Neural crest cell (in vitro differentiated cells): ENCODE results near the gene SPCS3. TPM values are rescaled to one million over a fixed set of nuclear protein-coding genes. Genes with fewer than 3 reads are reported as not detected.

Source experiments
- DNase-seq: peaks from one replicate; pipeline ENCODE4 v3.0.0; 2021; ENCODE audit warnings: low read depth, mixed read lengths, low spot score
- H3K27ac Mint-ChIP-seq: one replicate; pipeline ENCODE4 v1.8.0; 2021; ENCODE audit warnings: mild to moderate bottlenecking, mixed read lengths; ENCODE audit not compliant: unreplicated experiment
- H3K27me3 Mint-ChIP-seq: 2 replicates; pipeline ENCODE4 v1.8.0; 2021; ENCODE audit warnings: low read depth, mild to moderate bottlenecking, mixed read lengths
- H3K36me3 Mint-ChIP-seq: 2 replicates; pipeline ENCODE4 v1.8.0; 2021; ENCODE audit warnings: low read depth, mild to moderate bottlenecking, mixed read lengths
- H3K4me1 Mint-ChIP-seq: 2 replicates; pipeline ENCODE4 v1.8.0; 2021; ENCODE audit warnings: mixed read lengths
- H3K4me3 Mint-ChIP-seq: one replicate; pipeline ENCODE4 v1.8.0; 2021; ENCODE audit warnings: mild to moderate bottlenecking, mixed read lengths
- H3K9me3 Mint-ChIP-seq: 2 replicates; pipeline ENCODE4 v1.8.0; 2021; ENCODE audit warnings: mixed read lengths
- total RNA-seq: library from RNA; stranded (reverse); gene quantifications from 2 replicates; pipeline ENCODE4 v1.2.1, GENCODE V29; 2021
- TF ChIP-seq, protein P1 (sequence below): fragments of 200-600 bp; sonication (generic); conservative IDR thresholded peaks from 2 replicates; pipeline ENCODE4 v1.5.0; 2021; ENCODE audit warnings: antibody characterized with exemption, mild to moderate bottlenecking

SPCS3 gene
- total RNA-seq, 1 donor from 2014 or later, result 108 TPM

GRCh38 chr4:176306837-176307665, 12.7 kb upstream of the SPCS3 start:
- Mint-ChIP-seq H3K4me1 (no peaks in the 10 kb centered on the region), H3K4me3 (no peak overlapping the region), H3K27ac (no peak overlapping the region), H3K9me3 (no peaks in the 10 kb centered on the region), H3K27me3 (no peaks in the 10 kb centered on the region), H3K36me3 (no peaks in the 10 kb centered on the region)
- no peak for DNase-seq
- TF ChIP-seq, protein P1, sequence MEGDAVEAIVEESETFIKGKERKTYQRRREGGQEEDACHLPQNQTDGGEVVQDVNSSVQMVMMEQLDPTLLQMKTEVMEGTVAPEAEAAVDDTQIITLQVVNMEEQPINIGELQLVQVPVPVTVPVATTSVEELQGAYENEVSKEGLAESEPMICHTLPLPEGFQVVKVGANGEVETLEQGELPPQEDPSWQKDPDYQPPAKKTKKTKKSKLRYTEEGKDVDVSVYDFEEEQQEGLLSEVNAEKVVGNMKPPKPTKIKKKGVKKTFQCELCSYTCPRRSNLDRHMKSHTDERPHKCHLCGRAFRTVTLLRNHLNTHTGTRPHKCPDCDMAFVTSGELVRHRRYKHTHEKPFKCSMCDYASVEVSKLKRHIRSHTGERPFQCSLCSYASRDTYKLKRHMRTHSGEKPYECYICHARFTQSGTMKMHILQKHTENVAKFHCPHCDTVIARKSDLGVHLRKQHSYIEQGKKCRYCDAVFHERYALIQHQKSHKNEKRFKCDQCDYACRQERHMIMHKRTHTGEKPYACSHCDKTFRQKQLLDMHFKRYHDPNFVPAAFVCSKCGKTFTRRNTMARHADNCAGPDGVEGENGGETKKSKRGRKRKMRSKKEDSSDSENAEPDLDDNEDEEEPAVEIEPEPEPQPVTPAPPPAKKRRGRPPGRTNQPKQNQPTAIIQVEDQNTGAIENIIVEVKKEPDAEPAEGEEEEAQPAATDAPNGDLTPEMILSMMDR, result no peak

DNA sequence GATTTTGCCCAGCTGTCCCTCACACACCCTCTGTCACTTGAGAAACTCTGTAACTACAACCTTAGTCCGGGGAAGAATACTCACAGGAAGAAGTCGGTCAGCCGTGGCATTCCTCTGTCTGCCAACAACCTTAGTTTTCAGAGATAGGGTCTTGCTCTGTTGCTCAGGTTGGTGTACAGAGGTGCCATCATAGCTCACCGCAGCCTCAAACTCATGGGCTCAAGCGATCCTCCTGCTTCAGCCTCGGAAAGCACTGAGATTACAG, 12.2 kb upstream of the SPCS3 start:
- H3K36me3 Mint-ChIP-seq, result no peaks in the 10 kb centered on the region
- TF ChIP-seq, protein P1, result no peak
- no peak overlapping the region for H3K4me3 Mint-ChIP-seq
- H3K27me3 Mint-ChIP-seq, result no peaks in the 10 kb centered on the region
- H3K4me1 Mint-ChIP-seq, result no peaks in the 10 kb centered on the region
- no peak for DNase-seq
- no peaks in the 10 kb centered on the region for H3K9me3 Mint-ChIP-seq
- H3K27ac Mint-ChIP-seq, result no peak overlapping the region

DNA sequence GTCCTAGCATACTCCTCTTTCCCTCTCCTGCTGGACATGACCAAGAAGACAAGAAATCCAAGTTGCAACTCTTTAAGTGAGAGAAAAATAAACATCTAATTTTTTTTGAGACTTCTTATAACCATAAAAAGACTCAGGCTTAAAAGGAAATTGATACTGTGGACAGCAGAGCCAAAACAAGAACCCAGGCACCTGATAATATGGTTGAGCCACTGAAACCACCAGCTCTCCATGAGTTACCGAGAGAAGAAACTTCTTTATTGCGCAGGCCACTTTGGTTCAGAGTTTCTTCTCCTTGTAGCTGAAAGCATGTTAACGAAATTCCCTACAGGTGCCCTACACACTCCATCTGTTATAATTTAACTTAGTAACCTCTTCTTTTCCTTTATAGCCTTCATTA, 11.3 kb upstream of the SPCS3 start:
- no peaks in the 10 kb centered on the region for H3K36me3 Mint-ChIP-seq
- no peak for DNase-seq
- no peak overlapping the region for H3K4me3 Mint-ChIP-seq
- no peak overlapping the region for H3K27ac Mint-ChIP-seq
- H3K4me1 Mint-ChIP-seq, result no peaks in the 10 kb centered on the region
- H3K9me3 Mint-ChIP-seq, result no peaks in the 10 kb centered on the region
- TF ChIP-seq, protein P1, result no peak
- no peaks in the 10 kb centered on the region for H3K27me3 Mint-ChIP-seq

DNA sequence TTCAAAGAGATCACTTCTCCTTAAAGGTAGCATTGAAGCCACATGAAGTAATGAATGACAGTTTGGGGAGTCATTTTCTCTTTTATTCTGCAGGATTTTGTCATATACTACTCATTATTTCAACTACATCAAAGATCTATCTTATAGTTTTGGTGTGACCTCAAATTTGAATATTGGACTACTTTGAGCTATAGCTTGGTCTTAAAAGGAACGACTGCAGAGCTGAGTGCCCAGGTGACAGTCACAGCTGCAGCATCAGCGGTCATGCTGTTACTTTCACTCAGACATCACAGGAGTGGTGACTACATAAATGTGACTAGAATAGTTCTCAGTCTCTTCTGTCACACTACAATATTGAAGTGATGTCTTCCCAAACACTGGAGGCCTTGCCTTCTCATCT, 10.7 kb upstream of the SPCS3 start:
- peaks cover 2% of the 10 kb centered on the region for H3K4me1 Mint-ChIP-seq
- H3K9me3 Mint-ChIP-seq, result no peaks in the 10 kb centered on the region
- no peak overlapping the region for H3K4me3 Mint-ChIP-seq
- TF ChIP-seq, protein P1, result no peak
- no peaks in the 10 kb centered on the region for H3K27me3 Mint-ChIP-seq
- no peak overlapping the region for H3K27ac Mint-ChIP-seq
- no peak for DNase-seq
- H3K36me3 Mint-ChIP-seq, result no peaks in the 10 kb centered on the region

GRCh38 chr4:176309772-176310171, 10.0 kb upstream of the SPCS3 start:
- TF ChIP-seq, protein P1, result no peak
- no peaks in the 10 kb centered on the region for H3K27me3 Mint-ChIP-seq
- H3K27ac Mint-ChIP-seq, result no peak overlapping the region
- H3K9me3 Mint-ChIP-seq, result no peaks in the 10 kb centered on the region
- peaks cover 9% of the 10 kb centered on the region for H3K4me1 Mint-ChIP-seq
- H3K36me3 Mint-ChIP-seq, result no peaks in the 10 kb centered on the region
- no peak for DNase-seq
- no peak overlapping the region for H3K4me3 Mint-ChIP-seq
